Kidney capillary endothelial cell (primary cell): ENCODE measurements around the gene CCL19.

ENCODE experiments used
- DNase-seq: peaks from one replicate; pipeline ENCODE4 v3.0.0-alpha.2; 2018; ENCODE audit warnings: low spot score

CCL19 gene

DNA sequence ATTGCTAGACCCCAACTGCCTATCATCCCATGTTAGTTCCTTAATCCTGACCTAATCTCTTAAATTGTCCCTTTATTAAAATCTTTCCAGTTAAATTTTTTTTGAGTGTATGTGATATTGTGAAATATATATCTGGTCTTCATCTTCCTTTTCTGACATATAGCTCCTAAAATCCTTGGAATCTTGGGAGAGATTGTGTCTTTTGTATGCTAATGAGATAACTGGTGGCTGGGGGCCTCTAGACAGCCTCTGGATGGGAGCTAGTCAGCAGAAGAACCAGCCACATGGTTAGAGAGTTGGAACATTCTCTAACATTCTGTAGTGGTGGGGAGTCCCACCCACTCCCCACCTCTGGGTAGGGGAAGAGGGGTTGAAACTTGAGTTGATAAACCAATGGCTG, 3.7 kb upstream of the CCL19 start:
- DNase-seq, result no peak

DNA sequence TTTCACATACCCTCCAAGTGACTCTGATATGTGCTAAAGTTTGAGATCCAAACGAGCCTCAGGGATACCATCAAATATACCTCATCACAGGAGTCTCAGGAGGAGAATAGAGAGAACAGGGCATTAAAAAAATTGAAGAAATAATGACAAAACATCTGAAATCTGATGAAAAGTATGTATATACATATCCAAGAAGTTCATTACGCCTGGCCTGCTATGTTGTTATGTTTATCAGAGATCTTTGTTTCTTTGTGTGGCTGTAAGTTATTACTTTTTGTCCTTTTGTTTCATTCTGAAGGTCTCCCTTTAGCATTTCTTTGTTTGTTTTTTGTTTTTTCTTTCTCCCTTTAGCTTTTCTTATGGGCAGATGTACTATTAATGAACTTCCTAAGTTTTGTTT, 2.5 kb upstream of the CCL19 start:
- DNase-seq, result no peak

DNA sequence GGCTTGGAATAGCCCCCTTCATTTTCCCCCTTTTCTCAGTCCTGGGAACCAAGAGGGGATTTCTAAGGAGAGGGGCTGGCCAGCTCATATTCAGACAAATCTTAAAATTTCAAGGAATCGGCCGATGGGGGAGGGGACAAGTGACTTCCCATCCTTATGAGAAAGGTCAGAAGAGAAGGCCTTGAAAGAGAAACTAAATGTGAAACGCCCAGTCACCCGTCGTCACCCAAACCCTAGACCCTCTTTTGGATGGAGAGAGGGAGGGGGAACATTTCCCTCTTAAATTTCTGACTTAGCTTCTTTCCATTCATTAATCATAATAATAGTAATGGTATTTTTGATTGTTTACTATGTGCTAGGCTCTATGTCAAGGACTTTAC, 850 bp upstream of the CCL19 start:
- no peak for DNase-seq

- DNase-seq, result no peak
These were observed 1.6 kb downstream of the CCL19 start for GRCh38 chr9:34689512-34689911.

- no peak for DNase-seq
These were observed 2.0 kb downstream of the CCL19 start for GRCh38 chr9:34689116-34689470.

DNA sequence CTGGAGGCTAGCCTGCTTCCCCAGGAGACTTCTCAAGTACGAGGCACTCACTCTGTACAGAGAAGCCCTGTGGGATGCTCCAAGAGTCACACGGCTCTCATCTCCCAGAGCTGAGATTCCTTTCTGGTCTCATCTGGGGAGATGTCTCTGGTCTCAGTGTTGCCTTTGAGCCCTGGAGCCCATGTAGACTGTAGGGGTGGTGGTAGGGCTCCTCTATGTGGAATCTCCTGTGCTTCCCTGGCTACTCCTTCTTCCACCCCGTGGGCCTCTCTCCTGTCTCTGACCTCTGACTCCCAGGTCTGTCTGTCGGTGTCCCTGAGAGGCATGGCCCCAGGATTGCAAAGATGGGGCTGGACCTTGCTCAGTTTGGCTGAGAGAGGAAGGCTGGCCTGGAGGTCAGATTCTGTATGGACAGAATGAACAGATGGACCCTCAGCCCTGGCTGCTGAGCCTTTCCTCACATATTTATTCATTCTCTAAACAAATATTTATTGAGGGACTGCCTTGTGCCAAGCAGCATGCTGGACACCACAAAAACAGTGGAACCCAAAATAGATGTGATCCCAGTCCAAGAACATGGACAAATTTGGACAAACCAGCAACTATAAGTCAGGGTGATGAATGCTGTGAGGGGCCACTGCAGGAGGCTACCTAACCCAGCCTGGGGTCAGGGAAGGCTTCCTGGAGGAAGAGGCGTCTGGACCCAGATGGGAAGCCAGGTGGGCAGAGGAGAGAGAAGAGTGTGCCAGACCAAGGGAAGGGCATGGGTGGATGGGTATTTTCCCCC, 2.6 kb downstream of the CCL19 start:
- no peak for DNase-seq

GRCh38 chr9:34687276-34688030, 3.6 kb downstream of the CCL19 start:
- DNase-seq, result no peak

DNA sequence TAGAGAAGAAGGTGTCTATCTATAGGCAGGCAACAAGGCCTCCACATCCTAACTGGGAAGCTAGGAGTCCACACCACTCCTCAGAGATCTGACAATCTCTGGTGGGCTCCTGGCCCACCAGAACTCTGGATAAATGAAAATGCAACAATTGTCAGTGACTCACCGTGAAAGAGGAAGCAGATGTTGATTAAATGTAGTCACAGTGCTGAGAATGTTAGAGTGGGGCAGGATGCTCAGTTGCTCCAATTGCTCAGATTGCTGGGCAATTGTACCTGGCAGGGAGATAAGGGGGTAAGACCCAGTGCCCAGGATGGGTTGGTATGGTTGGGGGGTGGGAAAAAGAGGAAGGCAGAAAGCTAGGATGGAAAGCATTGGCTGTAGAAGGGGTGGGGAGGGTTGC, 4.3 kb downstream of the CCL19 start:
- no peak for DNase-seq

- no peak for DNase-seq
These were observed 4.8 kb downstream of the CCL19 start for GRCh38 chr9:34686231-34686630.

GRCh38 chr9:34685591-34685990, 5.5 kb downstream of the CCL19 start:
- DNase-seq, result no peak

- no peak for DNase-seq
These were observed 6.3 kb downstream of the CCL19 start for GRCh38 chr9:34684816-34685215.

- DNase-seq, result no peak
These were observed 6.9 kb downstream of the CCL19 start for GRCh38 chr9:34684145-34684544.

DNA sequence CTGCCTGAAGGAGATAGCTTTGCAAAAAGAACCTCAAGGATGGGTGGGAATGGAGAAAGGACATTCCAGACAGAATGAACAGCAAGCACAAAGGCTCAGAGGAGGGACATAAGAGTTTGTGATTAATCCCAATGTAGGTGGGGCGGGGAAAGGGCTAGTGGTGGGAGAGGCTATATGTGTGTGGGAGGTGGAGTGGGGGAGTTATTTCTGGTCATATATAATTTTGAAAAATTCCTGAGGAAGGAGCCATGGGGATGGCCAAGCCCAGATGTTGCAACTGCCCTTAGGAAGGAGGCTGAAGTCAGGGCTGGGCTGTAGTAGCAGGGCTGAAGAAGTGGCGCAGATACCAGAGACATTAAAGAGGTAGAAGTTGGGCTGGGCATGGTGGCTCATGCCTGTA, 15.2 kb downstream of the CCL19 start:
- DNase-seq, result no peak

- peak; percentile 48 for DNase-seq
These were observed 15.9 kb downstream of the CCL19 start for GRCh38 chr9:34675048-34675714.

DNA sequence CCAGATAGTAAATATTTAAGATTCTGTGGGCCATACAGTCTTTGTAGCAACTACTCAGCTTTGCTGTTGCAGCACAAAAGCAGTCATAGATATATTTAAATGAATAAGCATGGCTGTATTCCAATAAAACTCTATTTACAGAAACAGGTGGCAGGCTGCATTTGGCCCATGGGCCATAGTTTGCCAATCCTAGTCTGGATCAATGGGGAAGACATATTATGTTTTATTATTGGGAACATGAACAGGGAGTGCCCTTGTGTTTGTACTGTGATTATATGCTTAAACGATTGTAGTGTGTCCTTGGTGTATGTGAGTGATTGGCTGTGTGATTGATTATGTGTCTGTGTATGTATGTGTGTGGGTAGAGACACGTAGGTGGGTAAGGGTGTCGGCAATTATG, 16.6 kb downstream of the CCL19 start:
- no peak for DNase-seq

- no peak for DNase-seq
These were observed 19.8 kb downstream of the CCL19 start for GRCh38 chr9:34671307-34671706.

DNA sequence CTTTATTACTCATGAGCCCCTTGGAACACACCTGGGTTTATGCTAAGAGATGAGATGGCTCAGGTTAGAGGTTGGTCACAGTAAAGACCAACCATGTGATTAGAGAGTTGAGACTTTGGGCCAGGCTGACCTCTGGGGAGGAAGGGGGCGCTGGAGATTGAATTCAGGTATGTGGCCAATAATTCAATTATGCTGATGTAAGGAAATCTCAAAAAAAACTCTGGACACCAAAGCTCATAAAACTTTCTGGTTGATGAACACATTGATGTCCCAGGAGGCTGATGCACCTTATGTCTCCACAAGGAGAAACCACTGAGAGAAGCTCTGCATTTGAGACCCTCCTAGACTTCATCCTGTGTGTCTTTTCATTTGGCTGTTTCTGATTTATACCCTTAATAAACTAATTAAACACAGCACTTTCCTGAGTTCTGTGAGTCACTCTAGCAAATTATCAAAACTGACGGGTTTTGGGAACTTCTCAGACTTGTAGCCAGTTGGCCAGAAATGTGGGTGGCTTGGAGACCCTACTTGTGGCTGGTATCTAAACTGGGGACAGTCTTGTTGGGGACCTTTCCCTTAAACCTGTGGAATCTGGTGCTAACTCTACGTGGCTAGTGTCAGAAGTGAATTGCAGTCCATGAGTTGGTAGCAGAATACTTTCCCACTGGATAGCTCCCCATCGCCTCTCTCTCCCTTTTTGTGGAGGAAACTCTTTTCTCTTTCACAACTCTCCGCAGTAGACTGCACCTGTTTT, 21.1 kb downstream of the CCL19 start:
- no peak for DNase-seq

- peak; percentile 89 for DNase-seq
These were observed 25.5 kb downstream of the CCL19 start for GRCh38 chr9:34665381-34666250.

DNA sequence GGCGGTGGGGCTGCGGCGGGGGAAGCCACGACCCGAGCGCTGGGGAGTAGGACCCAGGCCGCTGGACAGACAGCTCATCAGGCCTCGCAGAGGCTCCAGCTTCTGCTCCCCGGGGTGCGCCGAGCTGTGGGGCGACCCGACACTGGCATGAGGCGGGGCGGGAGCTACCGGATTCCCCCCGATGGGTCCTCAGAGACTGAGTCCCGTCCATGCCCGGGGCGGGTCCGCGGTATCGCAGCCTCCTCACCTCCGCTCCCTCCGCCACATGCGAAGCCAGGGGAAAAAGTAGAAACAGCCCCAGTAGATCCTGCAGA, 26.1 kb downstream of the CCL19 start:
- DNase-seq, result no peak

GRCh38 chr9:34664281-34665066, 26.6 kb downstream of the CCL19 start:
- peak; percentile 72 for DNase-seq

GRCh38 chr9:34663303-34663605, 27.8 kb downstream of the CCL19 start:
- no peak for DNase-seq
